ENCODE measurements around the gene PKDCC. TPM values are rescaled to one million over a fixed set of nuclear protein-coding genes. Genes with fewer than 3 reads are reported as not detected.

Gene PKDCC
- total and polyA plus RNA-seq, 2 of the 13 experiments (the other 11 are each of a cell fraction or from before 2014, with no cell fraction given): 52.6 to 58.8 TPM

DNA sequence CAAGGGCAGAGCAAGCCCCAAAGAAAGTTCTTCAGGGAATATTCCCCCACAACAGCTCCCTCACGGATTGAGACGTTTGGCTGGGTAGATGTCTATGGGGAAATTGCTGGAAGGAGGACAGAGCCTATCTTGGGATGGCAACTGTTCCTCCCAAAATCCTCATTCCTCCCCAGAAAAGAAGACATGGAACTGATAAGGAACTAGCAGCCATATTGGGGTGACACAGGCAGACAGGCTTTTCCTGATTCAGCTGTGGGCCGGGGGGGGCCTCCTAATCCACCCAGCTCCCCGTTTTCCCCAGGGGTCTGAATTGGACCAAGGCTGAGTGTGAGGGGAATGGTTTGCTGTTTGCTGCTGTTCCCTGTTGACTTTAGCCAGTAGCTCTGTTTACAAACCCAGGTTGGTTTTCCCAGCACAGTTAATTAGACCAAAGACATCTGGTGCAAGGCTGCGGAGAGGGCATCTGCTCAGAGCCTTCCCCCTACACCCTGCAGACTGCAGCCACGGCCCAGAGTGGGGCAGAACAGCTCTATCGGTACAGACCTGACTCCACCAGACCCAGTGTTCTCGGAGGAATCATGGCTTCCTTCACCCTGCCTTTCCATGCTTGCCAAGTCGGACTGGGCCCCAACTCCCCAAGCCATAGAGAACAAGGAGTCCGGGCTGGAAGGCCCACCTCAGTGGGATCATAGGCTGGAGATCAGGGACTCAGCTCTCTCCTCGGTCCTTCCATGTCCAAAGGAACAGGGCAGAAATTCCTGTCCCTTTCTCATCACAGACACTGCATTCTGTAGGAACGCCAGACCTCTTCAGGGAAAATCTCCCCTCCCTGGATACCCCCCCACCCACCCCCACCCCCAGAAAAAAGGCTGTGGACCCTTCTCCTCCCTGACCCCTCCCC is 1.7 kb upstream of the PKDCC start (continued):
- TF ChIP-seq, protein P1, sequence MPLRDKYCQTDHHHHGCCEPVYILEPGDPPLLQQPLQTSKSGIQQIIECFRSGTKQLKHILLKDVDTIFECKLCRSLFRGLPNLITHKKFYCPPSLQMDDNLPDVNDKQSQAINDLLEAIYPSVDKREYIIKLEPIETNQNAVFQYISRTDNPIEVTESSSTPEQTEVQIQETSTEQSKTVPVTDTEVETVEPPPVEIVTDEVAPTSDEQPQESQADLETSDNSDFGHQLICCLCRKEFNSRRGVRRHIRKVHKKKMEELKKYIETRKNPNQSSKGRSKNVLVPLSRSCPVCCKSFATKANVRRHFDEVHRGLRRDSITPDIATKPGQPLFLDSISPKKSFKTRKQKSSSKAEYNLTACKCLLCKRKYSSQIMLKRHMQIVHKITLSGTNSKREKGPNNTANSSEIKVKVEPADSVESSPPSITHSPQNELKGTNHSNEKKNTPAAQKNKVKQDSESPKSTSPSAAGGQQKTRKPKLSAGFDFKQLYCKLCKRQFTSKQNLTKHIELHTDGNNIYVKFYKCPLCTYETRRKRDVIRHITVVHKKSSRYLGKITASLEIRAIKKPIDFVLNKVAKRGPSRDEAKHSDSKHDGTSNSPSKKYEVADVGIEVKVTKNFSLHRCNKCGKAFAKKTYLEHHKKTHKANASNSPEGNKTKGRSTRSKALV (CRISPR knock-in tag; IDR thresholded peaks at IDR 0.05): no peak
- TF ChIP-seq PCBP1 (IDR thresholded peaks at IDR 0.05; ENCODE audit: borderline replicate concordance, low read depth, low read length): 0 out of 2 replicates have a peak, but pooled peaks have one; percentile 14
- peak; percentile 36; the same call in 1 of the 2 replicates for TF ChIP-seq ZNF263 (CRISPR knock-in tag; IDR thresholded peaks at IDR 0.05)
- TF ChIP-seq ZNF605 (CRISPR knock-in tag; IDR thresholded peaks at IDR 0.05): 0 out of 2 replicates have a peak, but pooled peaks have one; percentile 29
- no peak for TF ChIP-seq ARNTL (CRISPR knock-in tag; IDR thresholded peaks at IDR 0.05)
- TF ChIP-seq, protein P2, sequence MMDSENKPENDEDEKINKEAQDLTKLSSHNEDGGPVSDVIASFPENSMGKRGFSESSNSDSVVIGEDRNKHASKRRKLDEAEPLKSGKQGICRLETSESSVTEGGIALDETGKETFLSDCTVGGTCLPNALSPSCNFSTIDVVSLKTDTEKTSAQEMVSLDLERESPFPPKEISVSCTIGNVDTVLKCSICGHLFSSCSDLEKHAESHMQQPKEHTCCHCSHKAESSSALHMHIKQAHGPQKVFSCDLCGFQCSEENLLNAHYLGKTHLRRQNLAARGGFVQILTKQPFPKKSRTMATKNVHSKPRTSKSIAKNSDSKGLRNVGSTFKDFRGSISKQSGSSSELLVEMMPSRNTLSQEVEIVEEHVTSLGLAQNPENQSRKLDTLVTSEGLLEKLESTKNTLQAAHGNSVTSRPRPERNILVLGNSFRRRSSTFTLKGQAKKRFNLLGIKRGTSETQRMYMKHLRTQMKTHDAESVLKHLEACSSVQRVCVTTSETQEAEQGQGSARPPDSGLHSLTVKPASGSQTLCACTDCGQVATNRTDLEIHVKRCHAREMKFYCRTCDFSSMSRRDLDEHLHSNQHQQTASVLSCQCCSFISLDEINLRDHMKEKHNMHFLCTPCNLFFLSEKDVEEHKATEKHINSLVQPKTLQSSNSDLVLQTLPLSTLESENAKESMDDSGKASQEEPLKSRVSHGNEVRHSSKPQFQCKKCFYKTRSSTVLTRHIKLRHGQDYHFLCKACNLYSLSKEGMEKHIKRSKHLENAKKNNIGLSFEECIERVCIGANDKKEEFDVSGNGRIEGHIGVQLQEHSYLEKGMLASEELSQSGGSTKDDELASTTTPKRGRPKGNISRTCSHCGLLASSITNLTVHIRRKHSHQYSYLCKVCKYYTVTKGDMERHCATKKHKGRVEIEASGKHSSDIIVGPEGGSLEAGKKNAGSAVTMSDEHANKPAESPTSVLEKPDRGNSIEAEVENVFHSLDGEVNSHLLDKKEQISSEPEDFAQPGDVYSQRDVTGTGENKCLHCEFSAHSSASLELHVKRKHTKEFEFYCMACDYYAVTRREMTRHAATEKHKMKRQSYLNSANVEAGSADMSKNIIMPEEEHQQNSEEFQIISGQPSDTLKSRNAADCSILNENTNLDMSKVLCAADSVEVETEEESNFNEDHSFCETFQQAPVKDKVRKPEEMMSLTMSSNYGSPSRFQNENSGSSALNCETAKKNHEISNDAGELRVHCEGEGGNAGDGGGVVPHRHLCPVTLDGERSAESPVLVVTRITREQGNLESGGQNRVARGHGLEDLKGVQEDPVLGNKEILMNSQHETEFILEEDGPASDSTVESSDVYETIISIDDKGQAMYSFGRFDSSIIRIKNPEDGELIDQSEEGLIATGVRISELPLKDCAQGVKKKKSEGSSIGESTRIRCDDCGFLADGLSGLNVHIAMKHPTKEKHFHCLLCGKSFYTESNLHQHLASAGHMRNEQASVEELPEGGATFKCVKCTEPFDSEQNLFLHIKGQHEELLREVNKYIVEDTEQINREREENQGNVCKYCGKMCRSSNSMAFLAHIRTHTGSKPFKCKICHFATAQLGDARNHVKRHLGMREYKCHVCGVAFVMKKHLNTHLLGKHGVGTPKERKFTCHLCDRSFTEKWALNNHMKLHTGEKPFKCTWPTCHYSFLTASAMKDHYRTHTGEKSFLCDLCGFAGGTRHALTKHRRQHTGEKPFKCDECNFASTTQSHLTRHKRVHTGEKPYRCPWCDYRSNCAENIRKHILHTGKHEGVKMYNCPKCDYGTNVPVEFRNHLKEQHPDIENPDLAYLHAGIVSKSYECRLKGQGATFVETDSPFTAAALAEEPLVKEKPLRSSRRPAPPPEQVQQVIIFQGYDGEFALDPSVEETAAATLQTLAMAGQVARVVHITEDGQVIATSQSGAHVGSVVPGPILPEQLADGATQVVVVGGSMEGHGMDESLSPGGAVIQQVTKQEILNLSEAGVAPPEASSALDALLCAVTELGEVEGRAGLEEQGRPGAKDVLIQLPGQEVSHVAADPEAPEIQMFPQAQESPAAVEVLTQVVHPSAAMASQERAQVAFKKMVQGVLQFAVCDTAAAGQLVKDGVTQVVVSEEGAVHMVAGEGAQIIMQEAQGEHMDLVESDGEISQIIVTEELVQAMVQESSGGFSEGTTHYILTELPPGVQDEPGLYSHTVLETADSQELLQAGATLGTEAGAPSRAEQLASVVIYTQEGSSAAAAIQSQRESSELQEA (CRISPR knock-in tag; IDR thresholded peaks at IDR 0.05; ENCODE audit: not compliant biosample characterization): peak; percentile 64
- TF ChIP-seq ZNF547 (CRISPR knock-in tag; IDR thresholded peaks at IDR 0.05): peak; percentile 38; the same call in 1 of the 2 replicates
- 0 out of 2 replicates have a peak, but pooled peaks have one; percentile 2 for TF ChIP-seq ZNF143 (CRISPR knock-in tag; IDR thresholded peaks at IDR 0.05)
- TF ChIP-seq CCDC6 (CRISPR knock-in tag; IDR thresholded peaks at IDR 0.05): no peak; the same call in 1 of the 2 replicates
- peak; percentile 33 for TF ChIP-seq TEAD3 (CRISPR knock-in tag; optimal IDR thresholded peaks at IDR 0.05; ENCODE audit: borderline replicate concordance)
- TF ChIP-seq, protein P3, sequence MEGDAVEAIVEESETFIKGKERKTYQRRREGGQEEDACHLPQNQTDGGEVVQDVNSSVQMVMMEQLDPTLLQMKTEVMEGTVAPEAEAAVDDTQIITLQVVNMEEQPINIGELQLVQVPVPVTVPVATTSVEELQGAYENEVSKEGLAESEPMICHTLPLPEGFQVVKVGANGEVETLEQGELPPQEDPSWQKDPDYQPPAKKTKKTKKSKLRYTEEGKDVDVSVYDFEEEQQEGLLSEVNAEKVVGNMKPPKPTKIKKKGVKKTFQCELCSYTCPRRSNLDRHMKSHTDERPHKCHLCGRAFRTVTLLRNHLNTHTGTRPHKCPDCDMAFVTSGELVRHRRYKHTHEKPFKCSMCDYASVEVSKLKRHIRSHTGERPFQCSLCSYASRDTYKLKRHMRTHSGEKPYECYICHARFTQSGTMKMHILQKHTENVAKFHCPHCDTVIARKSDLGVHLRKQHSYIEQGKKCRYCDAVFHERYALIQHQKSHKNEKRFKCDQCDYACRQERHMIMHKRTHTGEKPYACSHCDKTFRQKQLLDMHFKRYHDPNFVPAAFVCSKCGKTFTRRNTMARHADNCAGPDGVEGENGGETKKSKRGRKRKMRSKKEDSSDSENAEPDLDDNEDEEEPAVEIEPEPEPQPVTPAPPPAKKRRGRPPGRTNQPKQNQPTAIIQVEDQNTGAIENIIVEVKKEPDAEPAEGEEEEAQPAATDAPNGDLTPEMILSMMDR (CRISPR knock-in tag; IDR thresholded peaks at IDR 0.05): peak; percentile 19; the same call in 1 of the 2 replicates
- TF ChIP-seq ZNF567 (CRISPR knock-in tag; IDR thresholded peaks at IDR 0.05; ENCODE audit: borderline replicate concordance): 0 out of 2 replicates have a peak, but pooled peaks have one; percentile 26
- peak; percentile 50; the same call in 1 of the 2 replicates for TF ChIP-seq HDAC2 (CRISPR knock-in tag; IDR thresholded peaks at IDR 0.05)
- no peak for TF ChIP-seq RFX1 (IDR thresholded peaks at IDR 0.05)
- TF ChIP-seq HOXA3 (CRISPR knock-in tag; IDR thresholded peaks at IDR 0.05): peak; percentile 43; the same call in 1 of the 2 replicates

Data from HepG2 (cell line).